CD14-positive monocyte (primary cell): ENCODE measurements around the gene GAMT. TPM values are rescaled to one million over a fixed set of nuclear protein-coding genes. Genes with fewer than 3 reads are reported as not detected.

Experiments used
- DNase-seq, 3 donors: peaks; one replicate each; pipeline ENCODE4 v3.0.0-alpha.2; 2011 to 2022
- H2AFZ ChIP-seq: 2 replicates; pipeline ENCODE4 v1.6.0; 2012; ENCODE audit warnings: mild to moderate bottlenecking, low read depth, low read length, inconsistent platforms; ENCODE audit not compliant: insufficient read depth, poor library complexity, severe bottlenecking
- H3K27ac ChIP-seq, 2 donors: 1 replicate in 1 of 2; 2 replicates in 1 of 2; pipeline ENCODE4 v1.5.1; 2012 to 2013; ENCODE audit warnings: low read length in 2 of 2, control low read depth in 1 of 2, inconsistent platforms in 1 of 2, low read depth in 1 of 2, mild to moderate bottlenecking in 1 of 2
- H3K27me3 ChIP-seq, 2 donors: one replicate each; pipeline versions ENCODE4 v1.6.0 to v1.6.1; 2011 to 2013; ENCODE audit warnings: low read length in 2 of 2; ENCODE audit not compliant: control insufficient read depth in 2 of 2, insufficient read depth in 2 of 2
- H3K36me3 ChIP-seq, 2 donors: replicated peaks in 1 of 2; 1 replicate in 1 of 2; 2 replicates in 1 of 2; pipeline versions ENCODE4 v1.5.1 to v1.6.1; 2012 to 2013; ENCODE audit warnings: low read length in 2 of 2, control low read depth in 1 of 2, inconsistent platforms in 1 of 2, mild to moderate bottlenecking in 1 of 2; ENCODE audit not compliant: insufficient read depth in 2 of 2, control insufficient read depth in 1 of 2
- H3K4me1 ChIP-seq, 2 donors: 1 replicate in 1 of 2; 2 replicates in 1 of 2; pipeline versions ENCODE4 v1.5.1 to v1.6.1; 2012 to 2013; ENCODE audit warnings: low read length in 2 of 2, control low read depth in 1 of 2, inconsistent platforms in 1 of 2, mild to moderate bottlenecking in 1 of 2, moderate library complexity in 1 of 2; ENCODE audit not compliant: insufficient read depth in 2 of 2, control insufficient read depth in 1 of 2
- H3K4me2 ChIP-seq: replicated peaks from 2 replicates; pipeline ENCODE3; 2012; ENCODE audit warnings: low read length, moderate library complexity, mild to moderate bottlenecking; ENCODE audit not compliant: poor library complexity, severe bottlenecking; ENCODE audit errors: extremely low read depth
- H3K4me3 ChIP-seq, 3 experiments: fragments of 200-600 bp in 1 of 3; sonication (generic) in 1 of 3; replicated peaks in 1 of 3; 1 replicate in 2 of 3; 2 replicates in 1 of 3; pipeline ENCODE4 v1.5.1; 2011 to 2013; ENCODE audit warnings: low read length in 3 of 3, mild to moderate bottlenecking in 3 of 3, control low read depth in 2 of 3, low read depth in 2 of 3, inconsistent platforms in 1 of 3, moderate library complexity in 1 of 3
- H3K79me2 ChIP-seq: 2 replicates; pipeline ENCODE4 v1.6.0; 2012; ENCODE audit warnings: mild to moderate bottlenecking, control low read depth, inconsistent platforms, low read length, moderate library complexity; ENCODE audit not compliant: insufficient read depth
- H3K9ac ChIP-seq: 2 replicates; pipeline ENCODE4 v1.6.0; 2017; ENCODE audit warnings: low read length, mild to moderate bottlenecking; ENCODE audit not compliant: insufficient read depth, poor library complexity, severe bottlenecking
- H3K9me3 ChIP-seq, 2 donors: replicated peaks in 1 of 2; 1 replicate in 1 of 2; 2 replicates in 1 of 2; pipeline versions ENCODE4 v1.5.1 to v1.6.1; 2012 to 2013; ENCODE audit warnings: low read length in 2 of 2, control low read depth in 1 of 2; ENCODE audit not compliant: control insufficient read depth in 1 of 2, insufficient read depth in 1 of 2
- H4K20me1 ChIP-seq: 2 replicates; pipeline ENCODE4 v1.6.0; 2012; ENCODE audit warnings: mild to moderate bottlenecking, low read length, control low read depth, moderate library complexity; ENCODE audit not compliant: insufficient read depth
- H3K27ac Mint-ChIP-seq, 7 donors: one replicate each; pipeline ENCODE4 v1.8.0; 2020; ENCODE audit warnings: mild to moderate bottlenecking in 7 of 7, mixed read lengths in 7 of 7, moderate library complexity in 6 of 7, inconsistent platforms in 2 of 7
- H3K27me3 Mint-ChIP-seq, 3 donors: one replicate each; pipeline ENCODE4 v1.8.0; 2021 to 2022; ENCODE audit warnings: low read depth in 3 of 3, mild to moderate bottlenecking in 3 of 3, mixed read lengths in 3 of 3, moderate library complexity in 3 of 3, inconsistent platforms in 1 of 3
- H3K36me3 Mint-ChIP-seq, 2 donors: one replicate each; pipeline ENCODE4 v1.8.0; 2020; ENCODE audit warnings: mixed read lengths in 2 of 2, inconsistent platforms in 1 of 2, mild to moderate bottlenecking in 1 of 2
- H3K4me1 Mint-ChIP-seq: one replicate; pipeline ENCODE4 v1.8.0; 2020; ENCODE audit warnings: mild to moderate bottlenecking, mixed read lengths
- H3K4me3 Mint-ChIP-seq, 2 donors: one replicate each; pipeline ENCODE4 v1.8.0; 2020; ENCODE audit warnings: mild to moderate bottlenecking in 2 of 2, mixed read lengths in 2 of 2, moderate library complexity in 1 of 2
- H3K9me3 Mint-ChIP-seq, 7 donors: one replicate each; pipeline ENCODE4 v1.8.0; 2020 to 2022; ENCODE audit warnings: mixed read lengths in 7 of 7, mild to moderate bottlenecking in 6 of 7, moderate library complexity in 6 of 7, inconsistent platforms in 2 of 7
- CTCF ChIP-seq: fragments of 200-600 bp; IDR thresholded peaks from one replicate; pipeline ENCODE4 v1.8.0; 2022; ENCODE audit warnings: antibody characterized with exemption, mild to moderate bottlenecking
- WGBS: methylation state at CpG from one replicate; pipeline ENCODE4 v1.1.5; 2013; ENCODE audit warnings: missing lambda C conversion rate; ENCODE audit not compliant: insufficient coverage; 5-methylcytosine and 5-hydroxymethylcytosine counted together
- intact Hi-C, 2 donors: fragments of 100-400 bp; cut with micrococcal nuclease; formaldehyde crosslinking; loops; one replicate each; pipeline versions ENCODE4 v1.15.0 to v1.15.1; 2023
- polyA plus RNA-seq, 3 donors: library from polyadenylated mRNA; depleted of rRNA in 1 of 3; unstranded in 2 of 3; stranded (reverse) in 1 of 3; fragments of 300-500 nt in 2 of 3; fragments of >200 nt in 1 of 3; fragmentation: Illumina TruSeq in 2 of 3; gene quantifications; 1 replicate in 2 of 3; 2 replicates in 1 of 3; pipeline ENCODE4 v1.2.3, GENCODE V29; 2012 to 2021

GAMT gene
- polyA plus RNA-seq, 3 donors = 0.95 to 1.3 (median 0.96) TPM

GRCh38 chr19:1418951-1419738, 17.8 kb upstream of the GAMT start:
- TF ChIP-seq CTCF = no peak
- Histone ChIP-seq H3K4me2 (no peak overlapping the region), H3K79me2 (peaks cover 78% of the 10 kb centered on the region), H4K20me1 (peaks cover 95% of the 10 kb centered on the region), H3K27me3 (no peaks in the 10 kb centered on the region), H3K4me1 (peaks cover 19 to 21% of the 10 kb centered on the region in 2 donors), H3K9me3 (no peaks in the 10 kb centered on the region), H2AFZ (no peak overlapping the region), H3K36me3 (peaks cover 66 to 78% of the 10 kb centered on the region in 2 donors), H3K27ac (no peak overlapping the region), H3K9ac (no peak overlapping the region), H3K4me3 (no peak overlapping the region)
- Mint-ChIP-seq H3K4me3 (no peak overlapping the region), H3K4me1 (peaks cover 19% of the 10 kb centered on the region), H3K27me3 (peaks cover 0 to 1% (median 0%) of the 10 kb centered on the region in 3 donors), H3K9me3 (no peaks in the 10 kb centered on the region), H3K36me3 (peaks cover 52 to 81% of the 10 kb centered on the region in 2 donors), H3K27ac (no peak overlapping the region)
- 96% methylated on average over 16 of the region's 21 CpGs for WGBS
- intact Hi-C loops = loop anchor here in 1 of 2 donors (1.0 kb wide), 1 partner anchor 8 kb away; no protein-coding TSS in a partner anchor
- DNase-seq = no peak

- no peaks in the 10 kb centered on the region for H3K27me3 ChIP-seq
- no peak for TF ChIP-seq CTCF
- H3K9me3 ChIP-seq = no peaks in the 10 kb centered on the region
- DNase-seq = no peak
- Mint-ChIP-seq H3K36me3 (peaks cover 49 to 74% of the 10 kb centered on the region in 2 donors), H3K27me3 (peaks cover 0 to 1% (median 0%) of the 10 kb centered on the region in 3 donors), H3K4me1 (peaks cover 20% of the 10 kb centered on the region), H3K4me3 (no peak overlapping the region), H3K9me3 (no peaks in the 10 kb centered on the region), H3K27ac (no peak overlapping the region)
- WGBS = no CpG with 5 or more reads among the region's 13 CpGs
- peaks cover 60 to 75% of the 10 kb centered on the region in 2 donors for H3K36me3 ChIP-seq
- no peak overlapping the region for H3K4me2 ChIP-seq
- peaks cover 96% of the 10 kb centered on the region for H4K20me1 ChIP-seq
- H3K27ac ChIP-seq = no peak overlapping the region
- no peak overlapping the region for H2AFZ ChIP-seq
- no peak overlapping the region for H3K4me3 ChIP-seq
- H3K9ac ChIP-seq = no peak overlapping the region
- peaks cover 19 to 21% of the 10 kb centered on the region in 2 donors for H3K4me1 ChIP-seq
- intact Hi-C loops = no loop called here
- H3K79me2 ChIP-seq = peaks cover 85% of the 10 kb centered on the region
Measured at GRCh38 chr19:1418496-1418775, 17.1 kb upstream of the GAMT start.
